ENCODE measurements around the gene HMOX1. TPM values are rescaled to one million over a fixed set of nuclear protein-coding genes. Genes with fewer than 3 reads are reported as not detected.

The HMOX1 gene
- total and polyA plus RNA-seq, 2 of the 13 experiments (the other 11 are each of a cell fraction or from before 2014, with no cell fraction given), result 53.6 to 67.4 TPM

GRCh38 chr22:35376728-35377472 lies 4.0 kb upstream of the HMOX1 start (continued):
- 0 out of 2 replicates have a peak, but pooled peaks have one; percentile 20 for TF ChIP-seq KLF11 (CRISPR knock-in tag; IDR thresholded peaks at IDR 0.05)
- TF ChIP-seq BHLHE40 (IDR thresholded peaks at IDR 0.05; ENCODE audit: low read length), result peak; percentile 88
- peak; percentile 72; the same call in 1 of the 2 replicates for TF ChIP-seq ZNF772 (CRISPR knock-in tag; IDR thresholded peaks at IDR 0.05)
- TF ChIP-seq ASH2L (IDR thresholded peaks at IDR 0.05; ENCODE audit: insufficient read length, low read depth, low read length), result peak; percentile 71
- peak; percentile 55; the same call in 1 of the 2 replicates for TF ChIP-seq NR2F2 (IDR thresholded peaks at IDR 0.05; ENCODE audit: borderline replicate concordance, low read depth)
- peak; percentile 83; the same call in 1 of the 2 replicates for TF ChIP-seq ZNF350 (CRISPR knock-in tag; IDR thresholded peaks at IDR 0.05; ENCODE audit: borderline replicate concordance, low read depth)
- TF ChIP-seq KDM5B (CRISPR knock-in tag; IDR thresholded peaks at IDR 0.05; ENCODE audit: borderline replicate concordance), result 0 out of 2 replicates have a peak, but pooled peaks have one; percentile 57
- peak; percentile 91 for TF ChIP-seq SALL1 (CRISPR knock-in tag; IDR thresholded peaks at IDR 0.05)
- TF ChIP-seq ATF4 (CRISPR knock-in tag; IDR thresholded peaks at IDR 0.05), result peak in 1 of 2 experiments; percentile 81; a peak in 2 of 4 replicates
- TF ChIP-seq ARID3A (IDR thresholded peaks at IDR 0.05; ENCODE audit: low read depth, low read length), result 0 out of 2 replicates have a peak, but pooled peaks have one; percentile 18
- TF ChIP-seq ZNF790 (CRISPR knock-in tag; IDR thresholded peaks at IDR 0.05; ENCODE audit: borderline replicate concordance), result no peak
- TF ChIP-seq CREB1 (IDR thresholded peaks at IDR 0.05), result no peak; the same call in 1 of the 2 replicates
- TF ChIP-seq CREB1 (CRISPR knock-in tag; IDR thresholded peaks at IDR 0.05), result peak; percentile 58; the same call in 1 of the 2 replicates
- 0 out of 2 replicates have a peak, but pooled peaks have one; percentile 60 for TF ChIP-seq ZNF138 (CRISPR knock-in tag; IDR thresholded peaks at IDR 0.05; ENCODE audit: low read depth)
- no peak for TF ChIP-seq TOE1 (CRISPR knock-in tag; IDR thresholded peaks at IDR 0.05)
- TF ChIP-seq ZNF256 (CRISPR knock-in tag; conservative IDR thresholded peaks at IDR 0.05), result no peak
- peak; percentile 64; the same call in 1 of the 2 replicates for TF ChIP-seq BORCS8-MEF2B (CRISPR knock-in tag; IDR thresholded peaks at IDR 0.05)
- peak; percentile 86 for TF ChIP-seq MNT (IDR thresholded peaks at IDR 0.05)
- TF ChIP-seq ZNF3 (CRISPR knock-in tag; IDR thresholded peaks at IDR 0.05), result no peak
- TF ChIP-seq, protein P1, sequence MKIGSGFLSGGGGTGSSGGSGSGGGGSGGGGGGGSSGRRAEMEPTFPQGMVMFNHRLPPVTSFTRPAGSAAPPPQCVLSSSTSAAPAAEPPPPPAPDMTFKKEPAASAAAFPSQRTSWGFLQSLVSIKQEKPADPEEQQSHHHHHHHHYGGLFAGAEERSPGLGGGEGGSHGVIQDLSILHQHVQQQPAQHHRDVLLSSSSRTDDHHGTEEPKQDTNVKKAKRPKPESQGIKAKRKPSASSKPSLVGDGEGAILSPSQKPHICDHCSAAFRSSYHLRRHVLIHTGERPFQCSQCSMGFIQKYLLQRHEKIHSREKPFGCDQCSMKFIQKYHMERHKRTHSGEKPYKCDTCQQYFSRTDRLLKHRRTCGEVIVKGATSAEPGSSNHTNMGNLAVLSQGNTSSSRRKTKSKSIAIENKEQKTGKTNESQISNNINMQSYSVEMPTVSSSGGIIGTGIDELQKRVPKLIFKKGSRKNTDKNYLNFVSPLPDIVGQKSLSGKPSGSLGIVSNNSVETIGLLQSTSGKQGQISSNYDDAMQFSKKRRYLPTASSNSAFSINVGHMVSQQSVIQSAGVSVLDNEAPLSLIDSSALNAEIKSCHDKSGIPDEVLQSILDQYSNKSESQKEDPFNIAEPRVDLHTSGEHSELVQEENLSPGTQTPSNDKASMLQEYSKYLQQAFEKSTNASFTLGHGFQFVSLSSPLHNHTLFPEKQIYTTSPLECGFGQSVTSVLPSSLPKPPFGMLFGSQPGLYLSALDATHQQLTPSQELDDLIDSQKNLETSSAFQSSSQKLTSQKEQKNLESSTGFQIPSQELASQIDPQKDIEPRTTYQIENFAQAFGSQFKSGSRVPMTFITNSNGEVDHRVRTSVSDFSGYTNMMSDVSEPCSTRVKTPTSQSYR (CRISPR knock-in tag; IDR thresholded peaks at IDR 0.05; ENCODE audit: borderline replicate concordance), result peak; percentile 56; the same call in 1 of the 2 replicates
